Stimulated activated CD4-positive, alpha-beta T cell treated with anti-CD3 and anti-CD28 coated beads, TNF-alpha, amount 100 ng/mL, for 1 hour (primary cell): Measurements from ENCODE around the gene CALML4.
"Not testable (repeated sequence)": the region's sequence is repeated elsewhere in the genome, so short reads cannot be mapped to it uniquely, and the experiment has no call there.

Source experiments
- DNase-seq, 3 donors: peaks; one replicate each; pipeline ENCODE4 v3.0.0-alpha.2; 2020; ENCODE audit warnings: low read depth in 3 of 3, low spot score in 1 of 3

Gene CALML4

DNA sequence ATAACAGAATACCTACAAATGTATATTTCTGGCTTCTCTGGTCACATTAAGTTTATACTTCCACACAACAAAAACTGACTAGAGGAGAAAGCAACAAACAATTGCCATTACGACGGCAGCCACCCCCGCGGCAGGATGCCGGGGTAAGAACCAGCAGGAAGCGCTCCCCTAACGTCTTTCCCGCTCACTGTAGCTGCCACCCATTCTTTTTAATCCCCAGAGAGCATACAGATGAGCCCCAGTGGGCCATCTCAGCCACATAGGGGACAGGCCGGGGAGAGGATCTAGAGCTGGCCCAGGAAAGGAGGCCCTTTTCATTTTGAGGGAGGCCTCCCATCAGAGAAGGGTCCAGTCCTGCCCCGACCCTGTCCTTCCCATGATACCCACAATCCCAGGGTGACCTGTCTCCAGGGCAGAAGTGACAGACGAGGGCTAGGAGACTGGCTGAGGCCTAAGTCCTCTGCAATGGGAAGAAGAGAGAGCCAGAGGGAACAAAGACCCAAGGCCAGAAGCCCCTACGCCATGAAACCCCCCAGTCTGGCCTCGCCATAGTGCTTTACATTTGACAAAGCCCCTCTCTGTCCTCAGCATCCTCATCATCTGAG, 3.6 kb upstream of the CALML4 start:
- no peak for DNase-seq

DNA sequence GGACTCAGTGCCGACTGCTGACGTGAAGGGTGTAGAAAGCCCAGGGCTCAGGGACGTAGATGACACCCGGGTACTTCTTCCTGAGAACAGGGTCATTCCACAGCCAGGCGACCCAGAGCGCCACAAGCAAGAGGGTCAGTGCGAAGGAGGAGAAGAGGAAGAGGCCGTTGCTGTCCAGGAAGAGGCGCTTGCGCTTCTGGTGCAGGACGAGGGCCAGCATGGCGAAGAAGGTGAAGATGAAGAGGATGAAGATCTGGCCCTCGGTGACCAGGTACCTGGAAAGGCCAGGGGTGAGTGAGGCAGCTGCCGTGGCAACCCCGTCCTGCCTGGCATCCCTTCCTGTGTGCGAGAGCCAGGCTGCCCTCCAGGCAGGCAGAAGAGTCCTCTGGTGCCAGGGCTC, 3.0 kb upstream of the CALML4 start:
- no peak for DNase-seq

DNA sequence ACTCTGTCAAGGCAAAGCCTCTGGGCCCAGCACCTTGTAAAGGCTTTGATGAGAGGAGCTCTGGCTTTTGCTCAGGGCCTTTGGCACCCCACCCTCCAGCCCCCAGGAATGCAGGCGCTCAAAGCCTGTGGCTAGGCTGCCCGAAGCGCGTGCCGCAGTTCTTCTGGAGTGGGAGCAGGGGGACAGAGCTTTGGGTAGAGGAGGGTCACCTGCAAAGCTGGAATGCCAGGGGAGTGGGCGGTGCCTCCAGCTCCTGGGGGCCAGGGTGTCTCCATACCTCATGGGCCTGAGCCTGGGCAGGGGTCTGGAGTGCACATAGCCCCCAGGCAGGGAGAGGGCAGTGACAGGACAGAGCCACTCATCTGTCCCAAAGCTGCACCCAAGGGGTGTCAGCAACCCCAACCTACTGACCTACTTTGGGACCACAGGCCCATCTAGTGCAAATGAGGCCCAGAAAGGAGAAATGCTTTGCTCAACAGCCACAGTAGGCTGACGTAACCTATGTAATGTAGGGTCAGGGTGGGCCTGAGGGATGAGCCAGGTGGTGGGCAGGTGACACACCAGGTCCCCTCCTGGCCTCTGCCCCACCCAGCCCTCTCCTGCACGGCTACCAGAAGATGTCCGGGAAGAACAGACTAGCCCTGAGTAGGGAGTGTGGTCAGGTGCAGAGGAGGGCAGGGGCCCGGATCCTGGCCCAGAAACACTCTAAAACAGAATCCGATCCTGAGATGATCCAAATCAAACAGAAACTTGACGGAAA, 2.2 kb upstream of the CALML4 start:
- no peak for DNase-seq

DNA sequence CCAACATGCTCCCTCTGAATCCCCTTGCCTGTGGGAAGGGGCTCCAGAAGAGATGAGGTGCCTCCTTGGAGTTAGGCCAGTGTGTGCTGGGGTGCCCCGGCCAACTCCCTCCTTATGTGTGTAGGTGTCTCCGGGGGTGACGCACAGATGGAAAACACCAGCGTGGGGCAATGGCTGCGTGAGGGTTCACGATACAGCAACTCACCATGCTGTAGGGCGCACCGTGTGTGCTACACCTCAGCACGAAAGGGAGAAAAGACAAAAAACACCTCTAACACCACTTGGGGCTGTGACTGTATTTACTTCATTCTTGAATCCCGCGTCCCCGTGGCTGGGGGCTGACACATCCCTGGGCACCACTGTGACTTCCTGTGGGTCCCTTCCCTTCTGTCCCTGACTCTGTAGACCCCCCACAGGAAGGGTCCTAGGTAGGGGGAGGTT, 1.6 kb upstream of the CALML4 start:
- DNase-seq: no peak

DNA sequence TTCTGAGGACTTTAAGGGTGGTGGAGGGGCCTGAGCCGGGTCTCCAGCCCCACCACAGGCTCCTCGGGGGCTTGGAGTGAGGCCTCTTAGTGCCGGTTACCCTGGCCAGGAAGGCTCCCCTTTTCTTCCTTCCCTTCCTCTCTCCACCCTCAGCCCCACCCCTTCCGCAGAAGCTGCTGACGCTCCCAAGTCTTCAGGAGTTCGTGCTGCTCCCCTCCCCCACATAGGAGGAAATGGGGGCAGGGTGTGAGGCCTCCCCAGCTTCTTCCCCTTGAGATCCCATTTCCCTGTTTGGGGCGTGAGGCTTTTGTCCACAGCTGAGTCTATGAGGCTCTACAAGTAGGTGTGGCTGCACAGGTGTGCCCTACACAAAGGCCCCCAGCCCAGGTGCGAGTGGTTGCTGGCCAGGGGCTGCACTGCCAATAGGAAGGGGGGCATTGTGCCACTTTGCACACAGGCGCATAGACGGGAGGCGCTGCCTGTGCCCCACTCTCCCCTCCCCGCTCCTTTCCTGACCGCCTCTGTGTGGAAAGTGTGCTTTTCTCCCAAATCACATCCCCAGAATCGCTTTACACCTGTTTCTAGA, 915 bp upstream of the CALML4 start:
- no peak for DNase-seq

DNA sequence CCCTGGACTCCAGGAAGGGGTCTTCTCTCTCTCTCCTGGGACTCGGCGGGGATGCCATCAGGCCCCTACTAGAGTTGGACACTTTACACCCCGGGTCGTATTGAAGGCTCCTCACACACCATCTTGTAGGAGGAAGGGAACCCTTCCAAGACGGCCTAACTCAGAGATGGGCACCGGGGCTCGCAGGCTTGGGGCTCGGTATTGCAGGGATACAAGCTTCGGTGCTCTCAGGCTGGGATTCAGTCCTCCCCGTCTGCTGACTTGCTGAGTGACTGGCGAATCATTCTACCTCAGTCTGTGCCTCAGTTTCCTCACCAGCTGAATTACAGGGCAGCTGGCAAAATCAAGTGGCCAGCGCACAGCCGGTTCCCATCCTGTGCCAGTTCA, 419 bp upstream of the CALML4 start:
- no peak for DNase-seq

DNA sequence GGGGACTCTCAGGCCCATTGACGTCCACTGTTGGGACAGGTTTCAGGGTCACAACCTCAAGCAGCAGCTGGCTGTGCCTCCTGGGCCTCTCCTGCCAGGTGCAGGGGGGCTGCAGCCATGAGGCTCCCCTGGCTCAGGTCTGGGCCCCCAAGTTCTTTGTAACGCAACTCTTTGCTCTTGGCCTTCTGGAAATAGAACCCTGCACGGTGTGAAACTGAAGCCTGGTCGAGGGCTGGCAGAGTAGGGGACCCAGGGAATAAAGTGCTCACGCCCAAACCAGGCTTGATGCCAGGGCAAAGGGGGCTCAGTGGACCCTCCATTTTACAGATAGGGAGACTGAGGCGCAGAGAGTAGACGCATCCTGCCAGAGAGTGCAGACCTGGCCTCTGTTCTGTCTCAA, 771 bp downstream of the CALML4 start:
- no peak for DNase-seq

DNA sequence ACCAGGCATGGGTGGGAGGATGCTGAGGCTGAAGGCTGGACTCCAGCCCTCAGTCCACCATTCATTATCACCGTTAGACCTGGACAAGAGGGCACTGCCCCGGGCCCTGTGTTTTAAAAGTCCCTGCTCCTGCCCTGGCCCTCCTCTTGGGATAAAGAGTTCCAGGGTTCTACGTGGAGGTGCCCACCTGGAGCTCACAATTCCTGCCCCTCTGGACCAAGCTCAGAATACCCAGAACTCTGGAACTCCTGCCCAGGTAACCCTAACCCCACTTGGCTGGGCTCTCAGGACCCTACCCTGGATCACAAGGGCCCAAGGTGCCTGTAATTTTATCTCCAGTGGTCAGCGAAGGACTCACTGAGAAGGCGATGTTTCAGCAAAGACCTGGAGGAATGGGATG, 1.2 kb downstream of the CALML4 start:
- no peak for DNase-seq

DNA sequence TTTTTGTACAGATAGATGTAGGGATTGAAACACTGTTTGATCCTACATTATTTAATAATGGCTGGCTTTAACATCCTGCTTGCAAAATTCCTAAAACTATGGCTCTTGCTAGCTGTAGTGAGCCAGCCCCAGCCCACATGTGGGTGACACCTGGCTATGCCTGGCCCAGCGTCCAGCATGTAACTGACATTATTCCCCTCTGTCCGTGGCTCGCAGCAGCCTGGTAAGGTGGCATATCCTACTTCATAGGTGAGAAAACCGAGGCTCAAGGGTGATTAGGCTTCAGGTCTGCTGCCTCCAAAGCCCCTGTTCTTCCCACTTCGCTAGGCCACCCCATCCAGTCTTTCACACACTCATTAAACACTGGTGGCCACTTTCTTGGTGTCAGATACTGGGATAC, 1.6 kb downstream of the CALML4 start:
- DNase-seq: no peak

DNA sequence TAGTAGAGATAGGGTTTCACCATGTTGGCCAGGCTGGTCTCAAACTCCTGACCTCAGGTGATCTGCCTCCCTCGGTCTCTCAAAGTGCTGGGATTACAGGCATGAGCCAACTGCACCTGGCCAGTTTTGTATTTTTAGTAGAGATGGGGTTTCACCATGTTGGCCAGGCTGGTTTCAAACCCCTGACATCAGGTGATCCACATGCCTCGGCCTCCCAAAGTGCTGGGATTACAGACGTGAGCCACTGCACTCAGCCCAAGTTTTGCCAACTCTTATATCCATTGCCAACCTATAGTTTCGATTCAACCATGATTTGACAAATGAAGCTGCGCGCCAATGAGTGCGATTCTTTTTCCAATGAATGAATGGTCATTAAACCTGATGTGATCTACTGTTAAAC, 2.1 kb downstream of the CALML4 start:
- DNase-seq: not testable (repeated sequence)

DNA sequence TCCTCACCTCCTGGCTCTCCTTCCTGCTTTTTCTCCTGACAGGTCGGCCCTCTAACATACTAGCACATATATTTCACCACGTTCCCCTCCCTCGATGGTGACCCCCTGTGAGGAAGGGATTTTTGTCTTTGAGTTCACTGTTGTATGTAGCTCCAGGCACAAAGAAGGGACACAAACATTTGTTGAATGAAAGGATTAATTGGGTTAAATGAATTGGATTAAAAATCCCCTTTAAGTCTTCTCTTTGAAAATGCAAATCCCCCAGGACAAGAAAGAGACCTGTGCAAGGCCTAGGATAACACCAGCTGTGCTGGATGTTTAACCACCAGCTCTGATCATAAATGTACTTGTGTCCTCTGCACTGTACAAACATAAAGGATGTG, 3.3 kb downstream of the CALML4 start:
- DNase-seq: no peak

DNA sequence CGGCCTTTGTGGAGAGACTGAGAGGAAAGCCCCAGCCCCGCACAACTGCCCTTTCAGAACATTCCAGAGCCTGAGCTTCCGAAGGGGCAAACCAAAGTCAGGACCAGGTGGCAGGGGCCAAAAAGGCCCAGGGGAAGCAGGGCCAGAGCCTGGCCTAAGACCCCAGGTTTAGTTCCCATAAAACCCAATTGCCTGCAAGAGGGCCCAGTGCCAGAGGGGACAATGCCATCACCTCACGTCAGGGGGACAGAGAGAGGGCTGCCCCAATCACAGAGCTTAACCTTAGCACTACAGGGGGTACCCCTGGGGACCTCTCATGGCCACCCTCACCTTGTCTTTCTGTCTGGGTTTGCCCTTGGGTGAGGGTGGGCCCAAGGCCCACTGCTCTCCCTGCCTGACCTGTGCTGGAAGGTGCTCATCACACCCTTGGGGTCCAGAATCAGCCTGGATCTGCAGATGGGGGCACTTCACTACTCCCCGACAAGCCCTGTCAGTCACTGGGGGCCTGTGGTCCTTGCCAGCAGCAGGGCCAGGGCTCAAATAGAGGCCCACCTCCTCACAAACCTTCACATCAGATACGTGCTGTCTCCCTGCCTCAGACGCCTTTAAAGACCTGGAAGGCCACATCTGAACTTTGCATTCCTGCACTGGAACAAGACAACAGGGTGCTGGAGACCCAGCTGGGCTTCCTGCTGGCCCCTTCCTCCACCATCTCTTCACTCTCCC, 3.8 kb downstream of the CALML4 start:
- no peak for DNase-seq

DNA sequence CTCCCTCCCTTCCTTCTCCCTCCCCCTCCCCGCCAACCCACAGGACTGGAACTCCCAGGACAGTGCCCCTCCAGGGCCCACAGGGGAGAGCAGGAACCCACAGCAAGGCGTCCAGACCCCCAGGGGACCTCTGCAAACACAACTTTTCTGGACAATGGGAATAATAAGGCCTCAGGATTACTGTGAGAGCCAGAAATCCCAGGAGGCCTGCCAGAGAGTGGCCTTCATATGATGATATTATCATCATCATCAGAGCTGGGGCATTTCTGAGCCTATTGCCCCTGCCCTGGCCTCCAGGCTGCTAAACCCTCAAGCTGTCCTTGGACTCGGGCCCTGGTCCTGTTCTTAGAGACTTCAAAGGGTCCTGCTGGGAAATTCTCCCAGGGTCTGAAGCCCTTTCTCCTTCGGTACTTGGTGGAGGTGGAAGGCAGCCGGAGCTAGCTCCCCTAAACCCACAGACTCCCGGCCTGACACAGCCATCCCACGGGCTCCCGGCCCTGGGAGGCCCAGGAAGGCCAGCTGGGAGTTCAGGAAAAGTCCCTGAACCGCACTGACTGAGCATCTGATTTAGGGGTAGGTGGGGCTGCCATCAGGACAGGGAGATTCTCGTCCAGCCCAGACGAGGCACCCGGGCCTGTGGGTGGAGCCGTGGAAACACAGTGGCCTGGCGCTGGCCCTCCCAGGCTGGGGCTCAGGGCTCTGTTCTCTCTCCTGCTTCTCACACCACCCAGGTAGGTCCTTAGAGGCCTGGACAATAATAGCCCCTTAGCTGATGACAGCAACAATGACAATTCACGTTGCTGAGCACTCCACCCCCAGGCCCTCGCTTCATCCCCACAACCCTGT, 4.9 kb downstream of the CALML4 start:
- no peak for DNase-seq

DNA sequence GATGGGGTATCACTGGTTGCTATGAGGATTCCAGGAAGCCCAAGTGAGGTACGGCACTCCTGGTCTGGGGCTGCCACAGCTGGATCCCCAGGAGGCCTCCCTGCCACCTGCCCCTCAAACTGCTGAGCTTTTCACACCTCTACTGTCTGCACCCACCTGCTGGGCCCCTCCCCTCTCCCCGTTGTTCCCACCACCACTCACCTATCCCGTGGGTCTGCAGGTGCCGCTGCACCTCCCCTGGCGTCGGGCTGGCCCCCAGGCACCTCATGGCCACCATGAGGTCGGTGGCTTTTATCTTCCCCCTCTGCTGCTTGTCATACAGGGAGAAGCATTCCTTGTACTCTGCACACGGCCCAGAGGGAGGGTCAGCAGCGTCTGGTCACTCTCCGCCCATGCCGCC, 5.8 kb downstream of the CALML4 start:
- DNase-seq: no peak

DNA sequence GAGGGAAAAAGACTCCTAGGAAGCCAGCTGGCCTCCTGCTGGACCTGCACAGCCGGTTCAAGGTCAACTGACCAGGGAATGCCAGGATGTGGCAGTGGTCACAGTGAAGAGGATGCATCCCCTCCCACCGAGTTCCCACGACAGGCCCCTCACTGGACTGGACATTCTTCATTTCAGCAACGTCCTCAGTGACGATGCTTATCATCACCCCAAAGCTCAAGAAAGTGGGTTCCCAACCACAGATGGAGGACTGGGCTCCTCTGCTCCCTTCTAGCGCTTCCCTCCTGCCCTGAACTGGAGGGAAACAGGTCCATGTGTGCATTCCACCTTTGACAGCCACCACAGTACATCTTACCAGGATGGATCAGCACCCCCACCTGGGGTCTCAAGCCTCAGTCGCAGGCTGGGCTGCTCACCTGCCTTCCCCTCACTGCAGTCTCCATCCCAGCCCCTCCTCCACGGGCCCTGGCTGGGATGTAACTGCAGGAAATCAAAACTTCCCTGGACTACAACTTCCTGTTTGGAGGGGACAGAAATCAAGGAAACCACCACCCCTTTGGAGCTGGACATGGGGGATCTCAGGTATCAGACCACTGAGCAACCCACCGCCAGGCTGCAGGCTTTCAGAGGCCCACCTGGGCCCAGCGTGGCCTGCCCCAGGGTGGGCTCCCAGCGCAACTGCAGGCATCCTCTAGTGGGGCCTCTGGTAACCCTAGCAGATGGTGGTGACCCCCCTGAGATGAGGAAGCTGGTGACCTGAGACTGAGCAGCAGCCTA, 7.3 kb downstream of the CALML4 start:
- DNase-seq: no peak

DNA sequence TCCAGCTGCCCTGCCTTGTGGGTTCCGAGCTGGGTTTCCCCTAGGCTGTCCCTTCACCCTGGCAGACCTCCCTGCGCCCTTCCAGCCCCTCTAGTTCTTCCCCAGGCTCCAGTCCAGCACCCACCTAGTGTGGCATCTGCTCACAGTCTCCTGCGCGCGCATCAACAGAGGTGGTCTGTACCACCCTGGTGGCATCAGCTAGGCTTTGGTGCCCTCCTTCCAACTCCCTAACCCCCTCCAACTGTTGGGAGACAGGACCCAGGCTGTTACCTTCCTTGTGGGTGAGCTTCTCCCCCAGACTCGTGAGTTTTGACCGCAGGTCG, 8.0 kb downstream of the CALML4 start:
- no peak for DNase-seq

DNA sequence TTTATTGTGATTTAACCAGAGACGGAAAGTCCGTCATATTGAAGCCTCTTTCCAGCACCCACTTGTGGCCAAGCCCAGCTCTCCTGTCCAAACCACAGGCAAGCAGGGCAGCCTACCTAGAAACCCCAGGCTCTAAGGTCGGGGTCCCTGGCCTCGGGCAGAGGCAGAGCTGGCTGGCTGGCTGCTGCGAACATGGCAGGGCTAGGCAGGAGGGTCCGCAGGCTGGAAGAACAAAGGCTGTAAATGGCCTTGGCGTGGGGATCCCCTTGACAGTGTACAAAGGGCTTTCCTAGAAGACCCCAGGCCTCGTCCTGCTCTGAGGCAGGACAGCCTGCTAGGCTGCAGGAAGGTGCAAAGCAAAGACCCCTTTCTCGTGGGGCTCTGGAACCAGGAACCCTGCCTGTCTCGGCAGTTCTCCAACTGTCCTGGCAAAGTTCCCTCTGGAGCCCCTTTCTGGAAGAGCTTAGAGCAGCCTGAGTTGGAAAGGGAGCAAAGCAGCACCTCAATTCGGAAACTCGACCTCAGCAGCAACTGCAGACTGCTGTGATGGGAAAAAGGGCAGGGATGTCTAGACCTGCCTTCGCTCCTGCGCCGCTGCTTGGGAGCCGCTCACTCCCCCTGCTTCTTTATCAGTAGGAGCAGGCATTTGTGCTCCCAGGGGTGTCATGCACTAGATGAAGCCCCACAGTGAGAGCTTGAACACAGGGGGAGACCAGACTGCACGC, 8.5 kb downstream of the CALML4 start:
- DNase-seq: no peak

DNA sequence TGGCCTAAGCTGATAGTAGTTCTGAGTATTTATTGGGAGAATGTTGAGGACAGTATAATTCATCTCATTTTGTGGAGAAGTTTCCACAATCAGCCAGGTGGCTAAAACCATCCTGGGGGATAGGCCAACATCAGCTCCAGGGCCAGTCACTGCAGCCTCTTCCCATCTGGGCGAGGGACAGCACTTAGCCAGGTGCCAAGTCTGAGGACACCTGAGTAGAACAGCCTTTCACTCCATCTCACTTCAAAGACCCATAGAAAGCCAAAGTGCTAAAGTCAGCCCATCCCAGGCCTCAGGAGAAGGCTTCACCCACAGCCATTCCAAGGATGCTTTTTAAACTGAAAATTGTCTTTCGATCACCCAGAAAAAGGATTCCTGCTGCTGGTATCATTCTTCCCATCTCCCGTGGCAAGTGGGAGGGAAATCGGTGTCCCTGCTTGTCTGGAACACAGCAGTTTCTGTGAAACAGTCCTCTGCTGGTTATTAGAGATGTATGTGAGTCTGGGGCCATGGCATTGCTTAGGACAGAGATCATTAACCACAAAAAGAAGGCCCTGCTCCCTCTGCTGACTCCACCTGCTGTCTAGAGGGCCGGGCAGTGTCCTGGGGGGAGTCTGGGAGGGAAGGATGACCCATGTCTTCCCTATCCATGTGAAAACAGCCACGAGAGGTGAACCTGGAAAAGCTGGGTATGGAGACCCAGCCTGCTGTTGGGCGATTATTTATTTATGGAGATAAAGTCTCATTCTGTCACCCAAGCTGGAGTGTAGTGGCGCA, 9.6 kb downstream of the CALML4 start:
- no peak for DNase-seq

DNA sequence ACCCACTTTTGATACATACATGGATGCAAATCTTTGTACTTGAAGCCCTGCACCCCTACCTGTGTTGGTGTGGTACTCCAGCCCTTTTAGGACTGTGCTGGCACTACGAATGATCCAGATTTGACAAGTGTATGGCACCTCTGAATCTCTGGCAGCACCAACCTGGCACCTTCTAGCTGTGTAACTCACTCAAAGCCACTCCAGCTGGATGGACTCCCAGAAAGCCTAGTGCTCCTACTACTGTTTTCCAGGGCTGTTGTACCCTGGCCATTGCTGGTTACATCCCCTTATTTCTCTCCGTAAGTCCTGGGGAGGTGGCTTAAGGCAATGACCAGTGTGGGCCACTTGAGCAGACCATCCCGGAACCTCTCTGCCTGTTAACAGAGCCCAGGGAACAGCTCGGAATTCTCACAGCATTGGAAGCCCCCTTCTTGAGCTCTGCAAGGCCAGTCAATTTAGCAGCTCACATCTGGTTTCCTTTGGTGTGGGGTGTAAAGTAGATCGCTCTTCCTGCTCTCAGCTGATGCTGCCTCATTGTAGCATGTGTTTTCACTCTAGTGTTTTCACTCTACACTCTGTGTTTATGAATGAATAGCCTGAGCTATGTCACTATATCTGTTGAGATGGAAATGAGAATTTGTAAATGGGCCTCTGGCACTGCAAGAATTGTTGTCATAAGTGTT, 12.2 kb downstream of the CALML4 start:
- DNase-seq: no peak
